CD14-positive monocyte (primary cell): ENCODE data around the gene PLXND1. TPM values are rescaled to one million over a fixed set of nuclear protein-coding genes. Genes with fewer than 3 reads are reported as not detected.
"Not testable (repeated sequence)": the region's sequence is repeated elsewhere in the genome, so short reads cannot be mapped to it uniquely, and the experiment has no call there.

ENCODE experiments used
- DNase-seq, 3 donors: peaks; one replicate each; pipeline ENCODE4 v3.0.0-alpha.2; 2011 to 2022
- H2AFZ ChIP-seq: 2 replicates; pipeline ENCODE4 v1.6.0; 2012; ENCODE audit warnings: mild to moderate bottlenecking, low read depth, low read length, inconsistent platforms; ENCODE audit not compliant: insufficient read depth, poor library complexity, severe bottlenecking
- H3K27ac ChIP-seq, 2 donors: 1 replicate in 1 of 2; 2 replicates in 1 of 2; pipeline ENCODE4 v1.5.1; 2012 to 2013; ENCODE audit warnings: low read length in 2 of 2, control low read depth in 1 of 2, inconsistent platforms in 1 of 2, low read depth in 1 of 2, mild to moderate bottlenecking in 1 of 2
- H3K27me3 ChIP-seq, 2 donors: one replicate each; pipeline versions ENCODE4 v1.6.0 to v1.6.1; 2011 to 2013; ENCODE audit warnings: low read length in 2 of 2; ENCODE audit not compliant: control insufficient read depth in 2 of 2, insufficient read depth in 2 of 2
- H3K36me3 ChIP-seq, 2 donors: replicated peaks in 1 of 2; 1 replicate in 1 of 2; 2 replicates in 1 of 2; pipeline versions ENCODE4 v1.5.1 to v1.6.1; 2012 to 2013; ENCODE audit warnings: low read length in 2 of 2, control low read depth in 1 of 2, inconsistent platforms in 1 of 2, mild to moderate bottlenecking in 1 of 2; ENCODE audit not compliant: insufficient read depth in 2 of 2, control insufficient read depth in 1 of 2
- H3K4me1 ChIP-seq, 2 donors: 1 replicate in 1 of 2; 2 replicates in 1 of 2; pipeline versions ENCODE4 v1.5.1 to v1.6.1; 2012 to 2013; ENCODE audit warnings: low read length in 2 of 2, control low read depth in 1 of 2, inconsistent platforms in 1 of 2, mild to moderate bottlenecking in 1 of 2, moderate library complexity in 1 of 2; ENCODE audit not compliant: insufficient read depth in 2 of 2, control insufficient read depth in 1 of 2
- H3K4me2 ChIP-seq: replicated peaks from 2 replicates; pipeline ENCODE3; 2012; ENCODE audit warnings: low read length, moderate library complexity, mild to moderate bottlenecking; ENCODE audit not compliant: poor library complexity, severe bottlenecking; ENCODE audit errors: extremely low read depth
- H3K4me3 ChIP-seq, 3 experiments: fragments of 200-600 bp in 1 of 3; sonication (generic) in 1 of 3; replicated peaks in 1 of 3; 1 replicate in 2 of 3; 2 replicates in 1 of 3; pipeline ENCODE4 v1.5.1; 2011 to 2013; ENCODE audit warnings: low read length in 3 of 3, mild to moderate bottlenecking in 3 of 3, control low read depth in 2 of 3, low read depth in 2 of 3, inconsistent platforms in 1 of 3, moderate library complexity in 1 of 3
- H3K79me2 ChIP-seq: 2 replicates; pipeline ENCODE4 v1.6.0; 2012; ENCODE audit warnings: mild to moderate bottlenecking, control low read depth, inconsistent platforms, low read length, moderate library complexity; ENCODE audit not compliant: insufficient read depth
- H3K9ac ChIP-seq: 2 replicates; pipeline ENCODE4 v1.6.0; 2017; ENCODE audit warnings: low read length, mild to moderate bottlenecking; ENCODE audit not compliant: insufficient read depth, poor library complexity, severe bottlenecking
- H3K9me3 ChIP-seq, 2 donors: replicated peaks in 1 of 2; 1 replicate in 1 of 2; 2 replicates in 1 of 2; pipeline versions ENCODE4 v1.5.1 to v1.6.1; 2012 to 2013; ENCODE audit warnings: low read length in 2 of 2, control low read depth in 1 of 2; ENCODE audit not compliant: control insufficient read depth in 1 of 2, insufficient read depth in 1 of 2
- H4K20me1 ChIP-seq: 2 replicates; pipeline ENCODE4 v1.6.0; 2012; ENCODE audit warnings: mild to moderate bottlenecking, low read length, control low read depth, moderate library complexity; ENCODE audit not compliant: insufficient read depth
- H3K27ac Mint-ChIP-seq, 7 donors: one replicate each; pipeline ENCODE4 v1.8.0; 2020; ENCODE audit warnings: mild to moderate bottlenecking in 7 of 7, mixed read lengths in 7 of 7, moderate library complexity in 6 of 7, inconsistent platforms in 2 of 7
- H3K27me3 Mint-ChIP-seq, 3 donors: one replicate each; pipeline ENCODE4 v1.8.0; 2021 to 2022; ENCODE audit warnings: low read depth in 3 of 3, mild to moderate bottlenecking in 3 of 3, mixed read lengths in 3 of 3, moderate library complexity in 3 of 3, inconsistent platforms in 1 of 3
- H3K36me3 Mint-ChIP-seq, 2 donors: one replicate each; pipeline ENCODE4 v1.8.0; 2020; ENCODE audit warnings: mixed read lengths in 2 of 2, inconsistent platforms in 1 of 2, mild to moderate bottlenecking in 1 of 2
- H3K4me1 Mint-ChIP-seq: one replicate; pipeline ENCODE4 v1.8.0; 2020; ENCODE audit warnings: mild to moderate bottlenecking, mixed read lengths
- H3K4me3 Mint-ChIP-seq, 2 donors: one replicate each; pipeline ENCODE4 v1.8.0; 2020; ENCODE audit warnings: mild to moderate bottlenecking in 2 of 2, mixed read lengths in 2 of 2, moderate library complexity in 1 of 2
- H3K9me3 Mint-ChIP-seq, 7 donors: one replicate each; pipeline ENCODE4 v1.8.0; 2020 to 2022; ENCODE audit warnings: mixed read lengths in 7 of 7, mild to moderate bottlenecking in 6 of 7, moderate library complexity in 6 of 7, inconsistent platforms in 2 of 7
- WGBS: methylation state at CpG from one replicate; pipeline ENCODE4 v1.1.5; 2013; ENCODE audit warnings: missing lambda C conversion rate; ENCODE audit not compliant: insufficient coverage; 5-methylcytosine and 5-hydroxymethylcytosine counted together
- intact Hi-C, 2 donors: fragments of 100-400 bp; cut with micrococcal nuclease; formaldehyde crosslinking; loops; one replicate each; pipeline versions ENCODE4 v1.15.0 to v1.15.1; 2023
- polyA plus RNA-seq, 3 donors: library from polyadenylated mRNA; depleted of rRNA in 1 of 3; unstranded in 2 of 3; stranded (reverse) in 1 of 3; fragments of 300-500 nt in 2 of 3; fragments of >200 nt in 1 of 3; fragmentation: Illumina TruSeq in 2 of 3; gene quantifications; 1 replicate in 2 of 3; 2 replicates in 1 of 3; pipeline ENCODE4 v1.2.3, GENCODE V29; 2012 to 2021
- TF ChIP-seq, protein P1 (sequence below): fragments of 200-600 bp; IDR thresholded peaks from one replicate; pipeline ENCODE4 v1.8.0; 2022; ENCODE audit warnings: antibody characterized with exemption, mild to moderate bottlenecking

Gene PLXND1
- polyA plus RNA-seq, 3 donors = 7.1 to 170 (median 9.9) TPM

DNA sequence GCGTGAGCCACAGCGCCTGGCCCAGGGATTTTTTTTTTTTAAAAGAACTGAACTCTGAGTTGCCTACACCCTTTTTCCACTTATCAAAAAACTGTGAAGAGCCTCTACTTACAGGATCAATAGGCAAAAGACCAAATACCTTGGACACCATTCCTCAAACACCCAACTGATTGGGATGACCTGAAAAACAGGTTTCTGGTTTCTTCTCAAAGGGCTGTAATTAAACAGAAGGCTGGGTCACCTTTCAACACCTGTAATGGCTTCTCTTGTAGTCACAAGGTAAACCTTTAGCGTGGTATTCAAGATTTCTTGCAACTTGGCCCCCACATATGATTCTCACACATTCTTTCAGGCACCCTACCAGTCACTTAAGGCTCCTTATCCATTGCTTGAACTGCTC is 38.4 kb upstream of the PLXND1 start:
- H3K4me3 Mint-ChIP-seq = no peak overlapping the region
- H3K36me3 Mint-ChIP-seq = peaks cover 0 to 8% of the 10 kb centered on the region in 2 donors
- no peak overlapping the region for H2AFZ ChIP-seq
- H3K4me1 ChIP-seq = peaks cover 8 to 12% of the 10 kb centered on the region in 2 donors
- no peaks in the 10 kb centered on the region for H3K79me2 ChIP-seq
- no peaks in the 10 kb centered on the region for H3K27me3 ChIP-seq
- peaks cover 0 to 3% (median 2%) of the 10 kb centered on the region in 3 donors for H3K27me3 Mint-ChIP-seq
- no peak overlapping the region for H3K9ac ChIP-seq
- TF ChIP-seq, protein P1, sequence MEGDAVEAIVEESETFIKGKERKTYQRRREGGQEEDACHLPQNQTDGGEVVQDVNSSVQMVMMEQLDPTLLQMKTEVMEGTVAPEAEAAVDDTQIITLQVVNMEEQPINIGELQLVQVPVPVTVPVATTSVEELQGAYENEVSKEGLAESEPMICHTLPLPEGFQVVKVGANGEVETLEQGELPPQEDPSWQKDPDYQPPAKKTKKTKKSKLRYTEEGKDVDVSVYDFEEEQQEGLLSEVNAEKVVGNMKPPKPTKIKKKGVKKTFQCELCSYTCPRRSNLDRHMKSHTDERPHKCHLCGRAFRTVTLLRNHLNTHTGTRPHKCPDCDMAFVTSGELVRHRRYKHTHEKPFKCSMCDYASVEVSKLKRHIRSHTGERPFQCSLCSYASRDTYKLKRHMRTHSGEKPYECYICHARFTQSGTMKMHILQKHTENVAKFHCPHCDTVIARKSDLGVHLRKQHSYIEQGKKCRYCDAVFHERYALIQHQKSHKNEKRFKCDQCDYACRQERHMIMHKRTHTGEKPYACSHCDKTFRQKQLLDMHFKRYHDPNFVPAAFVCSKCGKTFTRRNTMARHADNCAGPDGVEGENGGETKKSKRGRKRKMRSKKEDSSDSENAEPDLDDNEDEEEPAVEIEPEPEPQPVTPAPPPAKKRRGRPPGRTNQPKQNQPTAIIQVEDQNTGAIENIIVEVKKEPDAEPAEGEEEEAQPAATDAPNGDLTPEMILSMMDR = no peak
- H3K4me3 ChIP-seq = no peak overlapping the region
- H3K9me3 ChIP-seq = no peaks in the 10 kb centered on the region
- peaks cover 5% of the 10 kb centered on the region for H3K4me1 Mint-ChIP-seq
- H3K36me3 ChIP-seq = no peaks in the 10 kb centered on the region
- H3K4me2 ChIP-seq = no peak overlapping the region
- H3K9me3 Mint-ChIP-seq = no peaks in the 10 kb centered on the region
- no peak overlapping the region for H3K27ac Mint-ChIP-seq
- 90% methylated on average over 3 of the region's 3 CpGs for WGBS
- no peak for DNase-seq
- H3K27ac ChIP-seq = no peak overlapping the region
- H4K20me1 ChIP-seq = no peaks in the 10 kb centered on the region
- intact Hi-C loops = loop anchor here in 1 of 2 donors (10.0 kb wide), 1 partner anchor 360 kb away; no protein-coding TSS in a partner anchor

DNA sequence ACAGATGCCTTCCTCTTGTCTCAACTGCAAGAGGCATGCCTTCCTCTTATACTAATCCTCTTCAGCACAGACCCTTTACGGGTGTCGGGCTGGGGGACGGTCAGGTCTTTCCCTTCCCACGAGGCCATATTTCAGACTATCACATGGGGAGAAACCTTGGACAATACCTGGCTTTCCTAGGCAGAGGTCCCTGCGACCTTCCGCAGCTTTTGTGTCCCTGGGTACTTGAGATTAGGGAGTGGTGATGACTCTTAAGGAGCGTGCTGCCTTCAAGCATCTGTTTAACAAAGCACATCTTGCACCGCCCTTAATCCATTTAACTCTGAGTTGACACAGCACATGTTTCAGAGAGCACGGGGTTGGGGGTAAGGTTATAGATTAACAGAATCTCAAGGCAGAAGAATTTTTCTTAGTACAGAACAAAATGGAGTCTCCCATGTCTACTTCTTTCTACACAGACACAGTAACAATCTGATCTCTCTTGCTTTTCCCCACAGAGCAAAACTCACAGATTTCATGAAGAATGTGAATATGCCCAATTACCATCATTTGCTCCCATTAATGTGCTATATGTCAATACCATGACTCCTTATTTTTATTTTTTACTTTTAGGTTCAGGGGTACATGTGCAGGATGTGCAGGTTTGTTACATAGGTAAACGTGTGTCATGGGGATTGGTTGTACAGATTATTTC is 35.2 kb upstream of the PLXND1 start:
- not testable (repeated sequence) for H3K4me1 Mint-ChIP-seq, H3K4me2 ChIP-seq, H3K27ac ChIP-seq, H3K9me3 ChIP-seq, H3K9ac ChIP-seq, H2AFZ ChIP-seq, H3K27me3 ChIP-seq, H3K9me3 Mint-ChIP-seq, H3K4me3 Mint-ChIP-seq, H3K36me3 ChIP-seq, H3K79me2 ChIP-seq, H3K27me3 Mint-ChIP-seq, H3K36me3 Mint-ChIP-seq, H4K20me1 ChIP-seq, DNase-seq, H3K27ac Mint-ChIP-seq, H3K4me3 ChIP-seq
- H3K4me1 ChIP-seq = peaks cover 8 to 12% of the 10 kb centered on the region in 2 donors
- intact Hi-C loops = loop anchor here in 1 of 2 donors (10.0 kb wide), 1 partner anchor 363 kb away; no protein-coding TSS in a partner anchor
- WGBS = no CpG with 5 or more reads among the region's 10 CpGs

DNA sequence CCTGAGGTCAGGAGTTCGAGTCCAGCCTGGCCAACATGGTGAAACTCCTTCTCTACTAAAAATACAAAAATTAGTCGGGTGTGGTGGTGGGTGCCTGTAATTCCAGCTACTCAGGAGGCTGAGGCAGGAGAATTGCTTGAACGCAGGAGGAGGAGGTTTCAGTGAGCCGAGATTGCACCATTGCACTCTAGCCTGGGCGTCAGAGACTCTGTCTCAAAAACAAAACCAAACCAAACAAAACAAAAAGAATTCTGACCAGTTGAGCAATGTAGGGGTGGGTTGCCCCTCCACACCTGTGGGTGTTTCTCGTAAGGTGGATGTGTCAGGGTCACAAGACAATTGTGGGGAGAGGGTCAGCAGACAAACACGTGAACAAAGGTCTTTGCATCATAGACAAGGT is 34.5 kb upstream of the PLXND1 start:
- H3K36me3 Mint-ChIP-seq, H3K4me1 Mint-ChIP-seq, H3K27me3 Mint-ChIP-seq, H2AFZ ChIP-seq, H3K27me3 ChIP-seq, H3K79me2 ChIP-seq, DNase-seq, H3K9me3 Mint-ChIP-seq, H3K4me3 ChIP-seq, H3K36me3 ChIP-seq, H3K4me3 Mint-ChIP-seq, H3K9me3 ChIP-seq, H3K27ac ChIP-seq, H4K20me1 ChIP-seq, H3K4me2 ChIP-seq, H3K27ac Mint-ChIP-seq, H3K9ac ChIP-seq: not testable (repeated sequence)
- H3K4me1 ChIP-seq = peaks cover 8 to 12% of the 10 kb centered on the region in 2 donors
- intact Hi-C loops = loop anchor here in 1 of 2 donors (10.0 kb wide), 1 partner anchor 364 kb away; no protein-coding TSS in a partner anchor
- no CpG with 5 or more reads among the region's 7 CpGs for WGBS
